HepG2 (cell line): Measurements from ENCODE around the gene ITIH3. TPM values are rescaled to one million over a fixed set of nuclear protein-coding genes. Genes with fewer than 3 reads are reported as not detected.

ENCODE experiments used
- ATRX ChIP-seq: sonication (generic); formaldehyde crosslinking; IDR thresholded peaks from 2 replicates; pipeline ENCODE4 v1.4.0; 2020; ENCODE audit warnings: missing genetic modification reagents, borderline replicate concordance
- CENPX ChIP-seq: sonication (generic); formaldehyde crosslinking; IDR thresholded peaks from 2 replicates; pipeline ENCODE4 v1.9.0; 2021; ENCODE audit warnings: mild to moderate bottlenecking, missing genetic modification reagents, moderate library complexity
- CREM ChIP-seq, 2 experiments: sonication (generic) in 1 of 2; formaldehyde crosslinking in 1 of 2; IDR thresholded peaks; 2 replicates each; pipeline versions ENCODE4 v1.4.0 to v1.6.1; 2016 to 2020; ENCODE audit warnings: antibody characterized with exemption in 1 of 2, mild to moderate bottlenecking in 1 of 2, missing genetic modification reagents in 1 of 2
- ERF ChIP-seq: IDR thresholded peaks from 2 replicates; pipeline ENCODE4 v1.6.1; 2018; ENCODE audit warnings: missing biosample characterization, missing genetic modification reagents
- GPN1 ChIP-seq: sonication (generic); formaldehyde crosslinking; IDR thresholded peaks from 2 replicates; pipeline ENCODE4 v1.5.1; 2020; ENCODE audit warnings: missing genetic modification reagents, borderline replicate concordance
- HNRNPUL1 ChIP-seq: fragments of 200-400 bp; formaldehyde crosslinking; IDR thresholded peaks from 2 replicates; pipeline ENCODE4 v1.6.1; 2017; ENCODE audit warnings: low read depth, mild to moderate bottlenecking, low read length, moderate library complexity
- HOXD1 ChIP-seq: sonication (generic); formaldehyde crosslinking; IDR thresholded peaks from 2 replicates; pipeline ENCODE4 v1.5.0; 2020; ENCODE audit warnings: missing genetic modification reagents
- KAT7 ChIP-seq: IDR thresholded peaks from 2 replicates; pipeline ENCODE4 v1.6.1; 2018; ENCODE audit warnings: borderline replicate concordance, missing compliant biosample characterization
- MAZ ChIP-seq, 2 experiments: sonication (generic) in 1 of 2; formaldehyde crosslinking in 1 of 2; IDR thresholded peaks; 2 replicates each; pipeline versions ENCODE4 v1.5.0 to v1.6.1; 2012 to 2020; ENCODE audit warnings: low read depth in 2 of 2, mild to moderate bottlenecking in 2 of 2, borderline replicate concordance in 1 of 2, improper control_type of control experiment in 1 of 2, low read length in 1 of 2, missing genetic modification reagents in 1 of 2, moderate library complexity in 1 of 2
- MIXL1 ChIP-seq: IDR thresholded peaks from 2 replicates; pipeline ENCODE4 v1.6.1; 2016
- NPAS2 ChIP-seq: sonication (generic); formaldehyde crosslinking; IDR thresholded peaks from 2 replicates; pipeline ENCODE4 v1.8.0; 2022; ENCODE audit warnings: mild to moderate bottlenecking, missing genetic modification reagents, borderline replicate concordance
- NR2F2 ChIP-seq: IDR thresholded peaks from 2 replicates; pipeline ENCODE4 v1.6.1; 2012; ENCODE audit warnings: low read depth, inconsistent platforms, borderline replicate concordance
- PCBP2 ChIP-seq: fragments of 200-400 bp; formaldehyde crosslinking; optimal IDR thresholded peaks from 2 replicates; pipeline ENCODE3; 2018; ENCODE audit warnings: low read length, low read depth; ENCODE audit not compliant: poor library complexity, severe bottlenecking
- RAD51 ChIP-seq: fragments of 450-650 bp; IDR thresholded peaks from 2 replicates; pipeline ENCODE4 v1.6.1; 2016; ENCODE audit warnings: borderline replicate concordance
- RFX5 ChIP-seq: IDR thresholded peaks from 2 replicates; pipeline ENCODE4 v1.6.1; 2011; ENCODE audit warnings: low read depth, low read length, improper control_type of control experiment
- RXRA ChIP-seq: sonication (generic); formaldehyde crosslinking; IDR thresholded peaks from 2 replicates; pipeline ENCODE4 v1.5.1; 2020; ENCODE audit warnings: missing genetic modification reagents
- ZFP36L1 ChIP-seq: sonication (generic); formaldehyde crosslinking; IDR thresholded peaks from 2 replicates; pipeline ENCODE4 v1.8.0; 2022; ENCODE audit warnings: mild to moderate bottlenecking, missing genetic modification reagents, moderate library complexity
- ZNF121 ChIP-seq: sonication (generic); formaldehyde crosslinking; IDR thresholded peaks from 2 replicates; pipeline ENCODE4 v1.5.0; 2020; ENCODE audit warnings: mild to moderate bottlenecking, missing genetic modification reagents
- ZNF354B ChIP-seq: sonication (generic); formaldehyde crosslinking; IDR thresholded peaks from 2 replicates; pipeline ENCODE4 v1.8.0; 2022; ENCODE audit warnings: mild to moderate bottlenecking, missing genetic modification reagents
- ZNF556 ChIP-seq: sonication (generic); formaldehyde crosslinking; IDR thresholded peaks from 2 replicates; pipeline ENCODE4 v1.4.0; 2020; ENCODE audit warnings: mild to moderate bottlenecking, missing genetic modification reagents, borderline replicate concordance
- ZNF557 ChIP-seq: sonication (generic); formaldehyde crosslinking; IDR thresholded peaks from 2 replicates; pipeline ENCODE4 v1.4.0; 2020; ENCODE audit warnings: missing genetic modification reagents
- ZNF558 ChIP-seq: sonication (generic); formaldehyde crosslinking; IDR thresholded peaks from 2 replicates; pipeline ENCODE4 v1.9.0; 2022; ENCODE audit warnings: mild to moderate bottlenecking, missing genetic modification reagents, borderline replicate concordance
- polyA plus RNA-seq, 8 experiments: library from polyadenylated mRNA; depleted of rRNA in 3 of 8; stranded (reverse) in 7 of 8; unstranded in 1 of 8; fragments of >200 nt; fragmentation: Illumina TruSeq in 4 of 8; extraction: Trizol in 4 of 8; gene quantifications; 2 replicates each; pipeline versions ENCODE4 v1.2.1 to v1.2.3, GENCODE V29; 2011 to 2016; ENCODE audit warnings: low read depth in 4 of 8, missing spikeins in 1 of 8, mixed read lengths in 1 of 8; ENCODE audit not compliant: insufficient read depth in 1 of 8
- total RNA-seq, 5 experiments: library from RNA; depleted of rRNA; stranded (reverse); fragments of >200 nt; fragmentation: Illumina TruSeq; extraction: Trizol; gene quantifications; 2 replicates each; pipeline ENCODE4 v1.2.3, GENCODE V29; 2016; ENCODE audit warnings: low read depth in 1 of 5
- TF ChIP-seq, protein P1 (sequence below): sonication (generic); formaldehyde crosslinking; IDR thresholded peaks from 2 replicates; pipeline ENCODE4 v1.4.0; 2020; ENCODE audit warnings: missing genetic modification reagents
- TF ChIP-seq, protein P2 (sequence below): sonication (generic); formaldehyde crosslinking; IDR thresholded peaks from 2 replicates; pipeline ENCODE4 v1.5.0; 2020; ENCODE audit warnings: mild to moderate bottlenecking, missing genetic modification reagents

ITIH3 gene
- total and polyA plus RNA-seq, 2 of the 13 experiments (the other 11 are each of a cell fraction or from before 2014, with no cell fraction given) = 105 to 632 TPM

DNA sequence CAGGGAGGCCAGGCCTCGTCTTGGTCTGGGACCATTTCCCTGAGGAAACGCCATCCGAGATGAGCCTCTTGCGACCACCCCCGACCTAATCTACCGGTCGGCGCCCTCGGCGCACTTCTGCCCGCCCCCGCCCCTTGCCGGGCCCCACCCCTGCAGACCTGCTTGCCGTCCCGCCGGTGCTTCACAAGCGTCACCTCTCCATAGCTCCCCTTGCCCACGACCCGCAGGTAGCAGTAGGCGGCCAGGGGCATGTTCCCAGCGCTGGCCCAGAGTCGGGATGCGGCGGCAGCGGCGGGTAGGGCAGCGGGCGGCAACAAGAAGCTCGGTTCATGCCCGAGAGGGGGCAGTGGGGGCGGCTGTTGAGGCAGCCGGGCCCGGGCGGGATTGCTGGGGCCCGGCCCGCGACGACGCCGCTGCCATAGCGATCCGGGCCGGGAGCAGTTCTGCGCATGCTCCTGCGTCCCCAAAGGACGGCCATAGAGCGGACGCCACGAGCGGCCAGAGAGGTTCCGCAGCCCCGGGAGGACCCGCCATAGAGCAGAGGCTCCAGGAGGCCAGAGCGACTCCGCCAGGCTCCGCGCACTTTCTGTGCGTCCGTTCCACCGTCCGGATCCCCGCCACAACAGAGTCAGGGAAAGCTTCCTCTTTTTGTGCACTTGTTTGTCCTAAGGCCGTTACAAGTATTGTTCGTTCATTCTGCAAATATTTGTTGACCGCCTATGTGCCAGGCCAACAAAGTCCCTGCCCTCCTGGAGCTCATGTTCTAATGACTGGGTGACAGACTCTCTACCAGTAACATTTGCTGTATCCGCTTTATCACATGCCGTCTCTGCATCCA, 23.9 kb upstream of the ITIH3 start, which contains the start of gene NEK4 (continued):
- TF ChIP-seq, protein P1, sequence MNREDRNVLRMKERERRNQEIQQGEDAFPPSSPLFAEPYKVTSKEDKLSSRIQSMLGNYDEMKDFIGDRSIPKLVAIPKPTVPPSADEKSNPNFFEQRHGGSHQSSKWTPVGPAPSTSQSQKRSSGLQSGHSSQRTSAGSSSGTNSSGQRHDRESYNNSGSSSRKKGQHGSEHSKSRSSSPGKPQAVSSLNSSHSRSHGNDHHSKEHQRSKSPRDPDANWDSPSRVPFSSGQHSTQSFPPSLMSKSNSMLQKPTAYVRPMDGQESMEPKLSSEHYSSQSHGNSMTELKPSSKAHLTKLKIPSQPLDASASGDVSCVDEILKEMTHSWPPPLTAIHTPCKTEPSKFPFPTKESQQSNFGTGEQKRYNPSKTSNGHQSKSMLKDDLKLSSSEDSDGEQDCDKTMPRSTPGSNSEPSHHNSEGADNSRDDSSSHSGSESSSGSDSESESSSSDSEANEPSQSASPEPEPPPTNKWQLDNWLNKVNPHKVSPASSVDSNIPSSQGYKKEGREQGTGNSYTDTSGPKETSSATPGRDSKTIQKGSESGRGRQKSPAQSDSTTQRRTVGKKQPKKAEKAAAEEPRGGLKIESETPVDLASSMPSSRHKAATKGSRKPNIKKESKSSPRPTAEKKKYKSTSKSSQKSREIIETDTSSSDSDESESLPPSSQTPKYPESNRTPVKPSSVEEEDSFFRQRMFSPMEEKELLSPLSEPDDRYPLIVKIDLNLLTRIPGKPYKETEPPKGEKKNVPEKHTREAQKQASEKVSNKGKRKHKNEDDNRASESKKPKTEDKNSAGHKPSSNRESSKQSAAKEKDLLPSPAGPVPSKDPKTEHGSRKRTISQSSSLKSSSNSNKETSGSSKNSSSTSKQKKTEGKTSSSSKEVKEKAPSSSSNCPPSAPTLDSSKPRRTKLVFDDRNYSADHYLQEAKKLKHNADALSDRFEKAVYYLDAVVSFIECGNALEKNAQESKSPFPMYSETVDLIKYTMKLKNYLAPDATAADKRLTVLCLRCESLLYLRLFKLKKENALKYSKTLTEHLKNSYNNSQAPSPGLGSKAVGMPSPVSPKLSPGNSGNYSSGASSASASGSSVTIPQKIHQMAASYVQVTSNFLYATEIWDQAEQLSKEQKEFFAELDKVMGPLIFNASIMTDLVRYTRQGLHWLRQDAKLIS (CRISPR knock-in tag) = no peak
- TF ChIP-seq ZFP36L1 = no peak
- no peak for TF ChIP-seq PCBP2
- TF ChIP-seq CREM (IDR thresholded peaks at IDR 0.05) = peak; percentile 66; the same call in 1 of the 2 replicates
- no peak for TF ChIP-seq CREM (CRISPR knock-in tag; IDR thresholded peaks at IDR 0.05)
- TF ChIP-seq, protein P2, sequence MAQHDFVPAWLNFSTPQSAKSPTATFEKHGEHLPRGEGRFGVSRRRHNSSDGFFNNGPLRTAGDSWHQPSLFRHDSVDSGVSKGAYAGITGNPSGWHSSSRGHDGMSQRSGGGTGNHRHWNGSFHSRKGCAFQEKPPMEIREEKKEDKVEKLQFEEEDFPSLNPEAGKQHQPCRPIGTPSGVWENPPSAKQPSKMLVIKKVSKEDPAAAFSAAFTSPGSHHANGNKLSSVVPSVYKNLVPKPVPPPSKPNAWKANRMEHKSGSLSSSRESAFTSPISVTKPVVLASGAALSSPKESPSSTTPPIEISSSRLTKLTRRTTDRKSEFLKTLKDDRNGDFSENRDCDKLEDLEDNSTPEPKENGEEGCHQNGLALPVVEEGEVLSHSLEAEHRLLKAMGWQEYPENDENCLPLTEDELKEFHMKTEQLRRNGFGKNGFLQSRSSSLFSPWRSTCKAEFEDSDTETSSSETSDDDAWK = no peak
- peak; percentile 39; the same call in 1 of the 2 replicates for TF ChIP-seq RXRA (CRISPR knock-in tag)
- TF ChIP-seq ATRX (CRISPR knock-in tag) = no peak
- no peak for TF ChIP-seq ZNF121 (CRISPR knock-in tag)
- no peak for TF ChIP-seq GPN1 (CRISPR knock-in tag)
- TF ChIP-seq CENPX (CRISPR knock-in tag) = no peak
- no peak for TF ChIP-seq NPAS2
- no peak for TF ChIP-seq ZNF557 (CRISPR knock-in tag)
- TF ChIP-seq HOXD1 = 0 out of 2 replicates have a peak, but pooled peaks have one; percentile 22
- no peak for TF ChIP-seq MAZ (IDR thresholded peaks at IDR 0.05; ENCODE audit: borderline replicate concordance, low read depth, low read length)
- peak; percentile 79 for TF ChIP-seq MAZ (CRISPR knock-in tag; IDR thresholded peaks at IDR 0.05; ENCODE audit: low read depth)
- TF ChIP-seq ZNF558 (CRISPR knock-in tag) = peak; percentile 72; the same call in 1 of the 2 replicates
- TF ChIP-seq ZNF354B = 0 out of 2 replicates have a peak, but pooled peaks have one; percentile 44
- no peak for TF ChIP-seq HNRNPUL1
- TF ChIP-seq RAD51 = no peak
- TF ChIP-seq ERF (CRISPR knock-in tag) = peak; percentile 72; the same call in 1 of the 2 replicates
- TF ChIP-seq RFX5 = no peak
- no peak for TF ChIP-seq NR2F2
- 0 out of 2 replicates have a peak, but pooled peaks have one; percentile 85 for TF ChIP-seq ZNF556
- TF ChIP-seq MIXL1 = no peak
- TF ChIP-seq KAT7 = peak; percentile 35; the same call in 1 of the 2 replicates
